Measurements from ENCODE around the gene LRP11. TPM values are rescaled to one million over a fixed set of nuclear protein-coding genes. Genes with fewer than 3 reads are reported as not detected.

LRP11 gene
- total and polyA plus RNA-seq, 2 of the 13 experiments (the other 11 are each of a cell fraction or from before 2014, with no cell fraction given) = 32.4 to 48.9 TPM

- TF ChIP-seq RARA (CRISPR knock-in tag; IDR thresholded peaks at IDR 0.05) (0 out of 2 replicates have a peak, but pooled peaks have one; percentile 6), TFAP4 (IDR thresholded peaks at IDR 0.05; ENCODE audit: borderline replicate concordance, low read depth) (peak; percentile 68; the same call in 1 of the 2 replicates), RXRB (CRISPR knock-in tag; IDR thresholded peaks at IDR 0.05; ENCODE audit: borderline replicate concordance) (peak; percentile 34; the same call in 1 of the 2 replicates), ZFP1 (CRISPR knock-in tag; IDR thresholded peaks at IDR 0.05) (peak; percentile 70; the same call in 1 of the 2 replicates), WIZ (CRISPR knock-in tag; IDR thresholded peaks at IDR 0.05) (peak; percentile 80; the same call in 1 of the 2 replicates), SP1 (IDR thresholded peaks at IDR 0.05) (no peak), SP1 (CRISPR knock-in tag; IDR thresholded peaks at IDR 0.05) (0 out of 2 replicates have a peak, but pooled peaks have one; percentile 13), GFI1 (CRISPR knock-in tag; IDR thresholded peaks at IDR 0.05; ENCODE audit: borderline replicate concordance) (peak; percentile 68; the same call in 1 of the 2 replicates), ZBTB43 (CRISPR knock-in tag; conservative IDR thresholded peaks at IDR 0.05) (peak; percentile 24; the same call in 1 of the 2 replicates), HOXA5 (CRISPR knock-in tag; IDR thresholded peaks at IDR 0.05) (no peak), NONO (IDR thresholded peaks at IDR 0.05) (no peak), NONO (CRISPR knock-in tag; conservative IDR thresholded peaks at IDR 0.05) (peak; percentile 71; the same call in 1 of the 2 replicates), MTA1 (CRISPR knock-in tag; IDR thresholded peaks at IDR 0.05; ENCODE audit: borderline replicate concordance) (no peak), ZNF235 (CRISPR knock-in tag; IDR thresholded peaks at IDR 0.05; ENCODE audit: borderline replicate concordance) (no peak), MBNL3 (CRISPR knock-in tag; conservative IDR thresholded peaks at IDR 0.05) (no peak), ZNF792 (CRISPR knock-in tag; IDR thresholded peaks at IDR 0.05) (0 out of 2 replicates have a peak, but pooled peaks have one; percentile 54), ARID4A (CRISPR knock-in tag; IDR thresholded peaks at IDR 0.05; ENCODE audit: borderline replicate concordance) (peak; percentile 77; the same call in 1 of the 2 replicates), PATZ1 (CRISPR knock-in tag; IDR thresholded peaks at IDR 0.05) (peak; percentile 48; the same call in 1 of the 2 replicates), MLX (CRISPR knock-in tag; IDR thresholded peaks at IDR 0.05) (peak; percentile 61)
- TF ChIP-seq, protein P1, sequence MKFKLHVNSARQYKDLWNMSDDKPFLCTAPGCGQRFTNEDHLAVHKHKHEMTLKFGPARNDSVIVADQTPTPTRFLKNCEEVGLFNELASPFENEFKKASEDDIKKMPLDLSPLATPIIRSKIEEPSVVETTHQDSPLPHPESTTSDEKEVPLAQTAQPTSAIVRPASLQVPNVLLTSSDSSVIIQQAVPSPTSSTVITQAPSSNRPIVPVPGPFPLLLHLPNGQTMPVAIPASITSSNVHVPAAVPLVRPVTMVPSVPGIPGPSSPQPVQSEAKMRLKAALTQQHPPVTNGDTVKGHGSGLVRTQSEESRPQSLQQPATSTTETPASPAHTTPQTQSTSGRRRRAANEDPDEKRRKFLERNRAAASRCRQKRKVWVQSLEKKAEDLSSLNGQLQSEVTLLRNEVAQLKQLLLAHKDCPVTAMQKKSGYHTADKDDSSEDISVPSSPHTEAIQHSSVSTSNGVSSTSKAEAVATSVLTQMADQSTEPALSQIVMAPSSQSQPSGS (CRISPR knock-in tag; IDR thresholded peaks at IDR 0.05) = peak; percentile 43; the same call in 1 of the 2 replicates
These were observed 32.8 kb downstream of the LRP11 start (continued) for GRCh38 chr6:149831308-149831820.
